OCI-LY7 (cell line): ENCODE measurements around the gene HS6ST3. TPM values are rescaled to one million over a fixed set of nuclear protein-coding genes. Genes with fewer than 3 reads are reported as not detected.
"Not testable (repeated sequence)": the region's sequence is repeated elsewhere in the genome, so short reads cannot be mapped to it uniquely, and the experiment has no call there.

Experiments used
- BruUV-seq: library from RNA; stranded (reverse); fragments of 400-500 nt; replicated peaks from 2 replicates; lab custom pipeline; 2021; lab: Mats Ljungman, UMichigan
- CTCF ChIA-PET: fragments of 300-600 bp; sonication (Branson Sonifier 250); formaldehyde crosslinking; loops from one replicate; lab custom pipeline; 2022; ENCODE audit warnings: antibody characterized with exemption; ENCODE audit not compliant: unreplicated experiment; lab: Charles Lee
- POLR2A ChIA-PET: fragments of 300-600 bp; sonication (Branson Sonifier 250); formaldehyde crosslinking; loops from one replicate; lab custom pipeline; 2022; ENCODE audit warnings: antibody characterized with exemption; lab: Charles Lee
- DNase-seq: peaks from one replicate; pipeline ENCODE4 v3.0.0-alpha.2; 2015; ENCODE audit warnings: low spot score
- H2AFZ ChIP-seq: fragments of 200-600 bp; sonication (generic), shearing (Covaris generic); 2 replicates; pipeline ENCODE4 v1.6.1; 2014; ENCODE audit warnings: mild to moderate bottlenecking, antibody characterized with exemption, low read length, moderate library complexity
- H3K27ac ChIP-seq: fragments of 200-600 bp; sonication (generic); 2 replicates; pipeline ENCODE4 v1.5.1; 2014; ENCODE audit warnings: mixed run types, low read depth, mild to moderate bottlenecking, moderate library complexity, low read length, inconsistent platforms; ENCODE audit not compliant: poor library complexity, severe bottlenecking
- H3K36me3 ChIP-seq: fragments of 200-600 bp; sonication (generic); 2 replicates; pipeline ENCODE4 v1.6.1; 2014; ENCODE audit warnings: mild to moderate bottlenecking, antibody characterized with exemption, low read length, moderate library complexity, mixed read lengths; ENCODE audit not compliant: insufficient read depth
- H3K4me1 ChIP-seq: fragments of 200-600 bp; sonication (generic); 2 replicates; pipeline ENCODE4 v1.5.1; 2014; ENCODE audit warnings: mild to moderate bottlenecking, low read length; ENCODE audit not compliant: insufficient read depth, poor library complexity, severe bottlenecking
- H3K4me2 ChIP-seq: fragments of 200-600 bp; sonication (generic); 2 replicates; pipeline ENCODE4 v1.6.1; 2014; ENCODE audit warnings: mild to moderate bottlenecking, low read length
- H3K4me3 ChIP-seq: fragments of 200-600 bp; sonication (generic); 2 replicates; pipeline ENCODE4 v1.5.1; 2014; ENCODE audit warnings: mild to moderate bottlenecking, low read depth, low read length; ENCODE audit not compliant: poor library complexity, severe bottlenecking
- H3K79me2 ChIP-seq: fragments of 200-600 bp; sonication (generic); 2 replicates; pipeline ENCODE4 v1.6.1; 2016; ENCODE audit warnings: low read depth, mild to moderate bottlenecking, low read length, moderate library complexity, mixed read lengths; ENCODE audit not compliant: insufficient read depth
- H3K9me2 ChIP-seq: fragments of 200-600 bp; sonication (generic); 2 replicates; pipeline ENCODE4 v1.6.1; 2016; ENCODE audit warnings: mild to moderate bottlenecking, low read length, mixed read lengths; ENCODE audit not compliant: insufficient read depth
- H3K9me3 ChIP-seq: fragments of 200-600 bp; sonication (generic); 2 replicates; pipeline ENCODE4 v1.6.1; 2014; ENCODE audit warnings: mild to moderate bottlenecking, mixed run types, low read length, mixed read lengths
- H4K20me1 ChIP-seq: fragments of 200-600 bp; sonication (generic); 2 replicates; pipeline ENCODE4 v1.6.1; 2014; ENCODE audit warnings: mild to moderate bottlenecking, antibody characterized with exemption, low read length, moderate library complexity, mixed read lengths; ENCODE audit not compliant: insufficient read depth
- EZH2phosphoT487 ChIP-seq: fragments of 200-600 bp; sonication (generic); IDR thresholded peaks from 2 replicates; pipeline ENCODE4 v1.6.1; 2018; ENCODE audit warnings: low read depth, borderline replicate concordance, mild to moderate bottlenecking, mixed run types, antibody characterized with exemption, low read length, moderate library complexity, mixed read lengths
- intact Hi-C: fragments of 100-400 bp; cut with micrococcal nuclease; formaldehyde crosslinking; loops from one replicate; pipeline ENCODE4 v1.10.0; 2022; ENCODE audit not compliant: unreplicated experiment
- total RNA-seq, 2 experiments: library from RNA; depleted of rRNA in 1 of 2; stranded (reverse); fragments of >200 nt in 1 of 2; shearing (Covaris generic) in 1 of 2; gene quantifications; 2 replicates each; pipeline ENCODE4 v1.2.3, GENCODE V29; 2014 to 2022
- TF ChIP-seq, protein P1 (sequence below): fragments of 200-600 bp; sonication (generic); conservative IDR thresholded peaks from 2 replicates; pipeline ENCODE4 v1.5.1; 2014; ENCODE audit warnings: mild to moderate bottlenecking, antibody characterized with exemption, low read length, moderate library complexity, mixed read lengths

HS6ST3 gene
- total RNA-seq, 2 experiments from 2014 or later, result not detected

DNA sequence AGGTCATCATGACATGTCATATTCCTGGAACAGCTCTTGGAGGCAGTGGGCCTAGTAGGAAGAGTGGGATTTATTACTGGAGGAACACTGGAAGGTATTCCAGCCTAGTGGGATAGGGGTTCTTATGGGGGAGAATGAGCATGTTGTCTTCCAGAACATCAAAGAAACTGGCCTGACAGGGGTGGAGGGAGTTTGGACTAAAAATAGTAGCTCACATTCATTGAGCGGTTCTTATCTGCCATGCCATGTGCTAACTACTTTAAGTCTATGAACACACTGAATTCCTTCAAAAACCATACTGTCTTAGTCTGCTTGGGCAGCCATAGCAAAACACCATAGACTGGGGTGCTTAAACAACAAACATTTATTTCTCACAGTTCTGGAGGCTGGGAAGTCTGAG, 413.6 kb downstream of the HS6ST3 start:
- no peak overlapping the region for H2AFZ ChIP-seq
- H3K4me3 ChIP-seq, result no peak overlapping the region

DNA sequence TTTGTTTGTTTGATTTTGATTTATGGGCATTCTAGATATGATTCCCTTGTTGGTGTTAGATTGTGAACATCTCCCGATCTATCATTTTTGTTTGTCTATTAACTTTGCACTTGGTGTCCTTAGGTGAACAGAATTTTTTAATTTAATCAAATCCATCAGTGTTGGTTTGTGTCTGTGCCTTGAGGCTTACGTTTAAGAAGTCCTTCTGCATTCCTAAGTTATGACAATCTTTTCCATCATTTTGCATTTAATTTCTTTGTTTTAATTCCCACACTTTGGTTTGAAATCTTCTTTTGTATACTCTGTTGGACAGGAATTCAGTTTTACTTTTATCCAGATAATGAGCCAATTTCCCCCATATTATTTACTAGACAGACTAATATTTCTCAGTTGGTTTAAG, 421.7 kb downstream of the HS6ST3 start:
- no peak for TF ChIP-seq EZH2phosphoT487
- TF ChIP-seq, protein P1, sequence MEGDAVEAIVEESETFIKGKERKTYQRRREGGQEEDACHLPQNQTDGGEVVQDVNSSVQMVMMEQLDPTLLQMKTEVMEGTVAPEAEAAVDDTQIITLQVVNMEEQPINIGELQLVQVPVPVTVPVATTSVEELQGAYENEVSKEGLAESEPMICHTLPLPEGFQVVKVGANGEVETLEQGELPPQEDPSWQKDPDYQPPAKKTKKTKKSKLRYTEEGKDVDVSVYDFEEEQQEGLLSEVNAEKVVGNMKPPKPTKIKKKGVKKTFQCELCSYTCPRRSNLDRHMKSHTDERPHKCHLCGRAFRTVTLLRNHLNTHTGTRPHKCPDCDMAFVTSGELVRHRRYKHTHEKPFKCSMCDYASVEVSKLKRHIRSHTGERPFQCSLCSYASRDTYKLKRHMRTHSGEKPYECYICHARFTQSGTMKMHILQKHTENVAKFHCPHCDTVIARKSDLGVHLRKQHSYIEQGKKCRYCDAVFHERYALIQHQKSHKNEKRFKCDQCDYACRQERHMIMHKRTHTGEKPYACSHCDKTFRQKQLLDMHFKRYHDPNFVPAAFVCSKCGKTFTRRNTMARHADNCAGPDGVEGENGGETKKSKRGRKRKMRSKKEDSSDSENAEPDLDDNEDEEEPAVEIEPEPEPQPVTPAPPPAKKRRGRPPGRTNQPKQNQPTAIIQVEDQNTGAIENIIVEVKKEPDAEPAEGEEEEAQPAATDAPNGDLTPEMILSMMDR, result no peak
- Histone ChIP-seq H3K36me3 (no peaks in the 10 kb centered on the region), H2AFZ (no peak overlapping the region), H3K4me3 (no peak overlapping the region), H3K79me2 (no peaks in the 10 kb centered on the region), H4K20me1 (no peaks in the 10 kb centered on the region), H3K27ac (no peak overlapping the region), H3K9me3 (no peaks in the 10 kb centered on the region), H3K4me2 (no peak overlapping the region), H3K9me2 (no peaks in the 10 kb centered on the region), H3K4me1 (no peaks in the 10 kb centered on the region)
- POLR2A ChIA-PET, result no interaction called here
- intact Hi-C loops, result no loop called here
- no TSS peak for BruUV-seq
- DNase-seq, result no peak
- CTCF ChIA-PET, result no interaction called here

More for the DNA sequence above, 413.6 kb downstream of the HS6ST3 start:
- no peak for DNase-seq
- Histone ChIP-seq H3K9me2 (no peaks in the 10 kb centered on the region), H3K4me2 (no peak overlapping the region), H3K36me3 (no peaks in the 10 kb centered on the region), H4K20me1 (no peaks in the 10 kb centered on the region), H3K27ac (no peak overlapping the region), H3K4me1 (no peaks in the 10 kb centered on the region), H3K9me3 (no peaks in the 10 kb centered on the region), H3K79me2 (no peaks in the 10 kb centered on the region)
- POLR2A ChIA-PET, result no interaction called here
- BruUV-seq, result no TSS peak
- intact Hi-C loops, result no loop called here
- CTCF ChIA-PET, result no interaction called here
- no peak for TF ChIP-seq EZH2phosphoT487
- TF ChIP-seq, protein P1, result no peak

DNA sequence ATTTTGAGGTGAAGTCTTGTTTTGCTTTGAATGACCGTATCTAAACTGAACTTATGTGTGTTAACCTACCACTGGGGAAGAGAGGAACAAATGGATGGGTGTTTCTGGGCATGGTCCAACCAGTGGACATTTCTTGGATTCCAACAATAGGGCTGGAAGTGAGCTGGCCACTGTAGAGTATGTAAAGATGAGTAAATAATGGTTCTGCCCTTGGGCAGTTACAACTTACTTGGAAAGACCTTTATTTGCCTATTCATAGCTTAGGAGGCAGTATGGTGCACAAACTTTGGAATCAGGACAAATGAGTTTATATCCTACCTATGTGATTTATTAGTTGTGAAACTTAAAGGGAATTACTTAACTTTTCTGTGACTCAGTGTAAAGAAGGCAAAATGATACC, 429.5 kb downstream of the HS6ST3 start:
- no peak for DNase-seq
- H3K4me1 ChIP-seq, result no peaks in the 10 kb centered on the region
- H3K79me2 ChIP-seq, result no peaks in the 10 kb centered on the region
- H3K4me2 ChIP-seq, result no peak overlapping the region
- intact Hi-C loops, result no loop called here
- no peak overlapping the region for H3K27ac ChIP-seq
- H3K36me3 ChIP-seq, result no peaks in the 10 kb centered on the region
- BruUV-seq, result no TSS peak
- no peaks in the 10 kb centered on the region for H4K20me1 ChIP-seq
- ChIA-PET POLR2A (no interaction called here), CTCF (no interaction called here)
- no peak overlapping the region for H2AFZ ChIP-seq
- no peak for TF ChIP-seq EZH2phosphoT487
- no peaks in the 10 kb centered on the region for H3K9me3 ChIP-seq
- no peak overlapping the region for H3K4me3 ChIP-seq
- H3K9me2 ChIP-seq, result no peaks in the 10 kb centered on the region

DNA sequence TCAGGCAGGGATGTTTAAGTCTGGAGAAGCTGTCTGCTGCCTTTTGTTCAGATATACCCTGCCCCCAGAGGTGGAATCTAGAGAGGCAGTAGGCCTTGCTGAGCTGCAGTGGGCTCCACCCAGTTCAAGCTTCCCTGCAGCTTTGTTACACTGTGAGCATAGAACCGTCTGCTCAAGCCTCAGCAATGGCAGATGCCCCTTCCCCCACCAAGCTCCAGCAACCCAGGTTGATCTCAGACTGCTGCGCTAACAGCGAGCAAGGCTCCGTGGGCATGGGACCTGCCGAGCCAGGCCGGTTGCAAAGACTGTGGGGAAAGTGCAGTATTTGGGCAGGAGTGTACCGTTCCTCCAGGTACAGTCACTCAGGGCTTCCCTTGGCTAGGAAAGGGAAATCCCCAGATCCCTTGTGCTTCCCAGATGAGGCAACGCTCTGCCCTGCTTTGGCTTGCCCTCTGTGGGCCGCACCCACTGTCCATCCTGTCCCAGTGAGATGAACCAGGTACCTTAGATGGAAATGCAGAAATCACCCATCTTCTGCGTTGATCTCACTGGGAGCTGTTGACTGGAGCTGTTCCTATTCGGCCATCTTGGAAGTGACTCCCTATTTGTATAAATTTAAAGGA, 434.6 kb downstream of the HS6ST3 start:
- H3K79me2 ChIP-seq, H4K20me1 ChIP-seq, H3K9me2 ChIP-seq, H3K4me3 ChIP-seq, H3K4me2 ChIP-seq, DNase-seq, H3K36me3 ChIP-seq, BruUV-seq, intact Hi-C loops, H3K9me3 ChIP-seq, H2AFZ ChIP-seq, H3K4me1 ChIP-seq, H3K27ac ChIP-seq: not testable (repeated sequence)
- ChIA-PET CTCF (interaction anchor here (0.6 kb wide), 1 partner anchor 55 kb away, joined by 3 read pairs; no protein-coding TSS in a partner anchor), POLR2A (interaction anchor here (0.6 kb wide), 1 partner anchor 227 kb away, joined by 4 read pairs; no protein-coding TSS in a partner anchor)
